Choroid plexus epithelial cell (primary cell): Measurements from ENCODE around the gene ATL1.
A peak's percentile ranks its signal among the peaks of the same experiment; 100 is the strongest.

ENCODE experiments used
- DNase-seq: peaks from one replicate; pipeline ENCODE4 v3.0.0-alpha.2; 2010; ENCODE audit warnings: low read depth
- H3K4me3 ChIP-seq: 2 replicates; pipeline ENCODE4 v1.5.1; 2011; ENCODE audit warnings: low read depth, mild to moderate bottlenecking, control low read depth, low read length, moderate library complexity
- CTCF ChIP-seq: conservative IDR thresholded peaks from 2 replicates; pipeline ENCODE4 v1.5.1; 2011; ENCODE audit warnings: low read depth, mild to moderate bottlenecking, control low read depth, inconsistent platforms, low read length, moderate library complexity

Gene ATL1

GRCh38 chr14:50577982-50578381 lies 18.0 kb downstream of the ATL1 start:
- DNase-seq = no peak
- no peak overlapping the region for H3K4me3 ChIP-seq
- no peak for TF ChIP-seq CTCF

- no peak for TF ChIP-seq CTCF
- no peak overlapping the region for H3K4me3 ChIP-seq
- DNase-seq = no peak
Measured at GRCh38 chr14:50578433-50578832, 18.5 kb downstream of the ATL1 start.

DNA sequence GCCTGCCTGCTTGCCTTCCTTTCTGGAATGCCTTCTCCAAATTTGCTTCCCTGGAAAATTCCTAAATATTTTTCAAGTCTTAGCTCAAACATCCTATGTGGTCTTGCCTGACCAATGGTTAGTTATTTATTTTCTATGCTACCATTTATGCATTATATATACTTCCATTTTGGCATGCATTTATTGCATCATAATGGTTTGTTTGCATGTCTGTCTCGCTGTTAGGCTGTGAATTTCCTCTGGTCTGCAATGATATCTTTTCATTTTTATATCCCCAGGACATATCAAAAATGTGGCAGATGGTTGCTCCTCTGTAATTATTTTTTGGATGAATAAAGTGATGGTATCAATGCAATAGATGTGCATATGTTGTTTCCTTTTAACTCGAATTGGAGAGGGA lies 30.5 kb downstream of the ATL1 start:
- TF ChIP-seq CTCF = no peak
- no peak for DNase-seq
- no peak overlapping the region for H3K4me3 ChIP-seq

DNA sequence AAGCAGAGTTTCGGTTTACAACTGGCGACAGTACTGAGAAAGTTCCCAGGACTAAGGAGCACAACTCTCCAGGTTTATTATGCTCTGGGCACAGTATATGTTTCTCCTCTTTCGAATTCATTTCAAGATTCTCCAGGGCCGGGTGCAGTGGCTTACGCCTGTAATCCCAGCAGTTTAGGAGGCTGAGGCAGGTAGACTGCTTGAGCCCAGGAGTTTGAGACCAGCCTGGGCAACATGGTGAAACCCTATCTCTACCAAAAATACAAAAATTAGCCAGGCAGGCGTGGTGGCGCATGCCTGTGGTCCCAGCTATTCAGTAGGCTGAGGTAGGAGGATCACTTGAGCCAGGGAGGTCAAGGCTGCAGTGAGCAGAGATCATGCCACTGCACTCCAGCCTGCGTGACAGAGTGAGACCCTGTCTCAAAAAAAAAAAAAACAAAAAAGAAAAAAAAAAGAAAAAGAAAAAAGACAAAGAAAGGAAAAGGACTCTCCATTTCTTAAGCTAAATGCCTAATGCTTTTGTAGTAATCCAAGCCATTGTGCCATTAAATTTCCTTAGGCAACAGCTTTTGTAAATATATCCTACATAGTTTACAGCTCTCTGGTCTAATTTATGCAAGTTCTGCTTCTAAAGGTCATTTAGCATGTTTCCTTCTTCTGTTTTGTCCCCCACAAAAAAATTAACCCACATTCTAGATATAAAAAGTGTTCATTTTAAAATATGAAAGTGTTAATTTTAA lies 34.8 kb downstream of the ATL1 start:
- H3K4me3 ChIP-seq = no peak overlapping the region
- TF ChIP-seq CTCF = no peak
- no peak for DNase-seq

GRCh38 chr14:50598765-50599164 lies 38.8 kb downstream of the ATL1 start:
- DNase-seq = no peak
- TF ChIP-seq CTCF = no peak
- H3K4me3 ChIP-seq = no peak overlapping the region

DNA sequence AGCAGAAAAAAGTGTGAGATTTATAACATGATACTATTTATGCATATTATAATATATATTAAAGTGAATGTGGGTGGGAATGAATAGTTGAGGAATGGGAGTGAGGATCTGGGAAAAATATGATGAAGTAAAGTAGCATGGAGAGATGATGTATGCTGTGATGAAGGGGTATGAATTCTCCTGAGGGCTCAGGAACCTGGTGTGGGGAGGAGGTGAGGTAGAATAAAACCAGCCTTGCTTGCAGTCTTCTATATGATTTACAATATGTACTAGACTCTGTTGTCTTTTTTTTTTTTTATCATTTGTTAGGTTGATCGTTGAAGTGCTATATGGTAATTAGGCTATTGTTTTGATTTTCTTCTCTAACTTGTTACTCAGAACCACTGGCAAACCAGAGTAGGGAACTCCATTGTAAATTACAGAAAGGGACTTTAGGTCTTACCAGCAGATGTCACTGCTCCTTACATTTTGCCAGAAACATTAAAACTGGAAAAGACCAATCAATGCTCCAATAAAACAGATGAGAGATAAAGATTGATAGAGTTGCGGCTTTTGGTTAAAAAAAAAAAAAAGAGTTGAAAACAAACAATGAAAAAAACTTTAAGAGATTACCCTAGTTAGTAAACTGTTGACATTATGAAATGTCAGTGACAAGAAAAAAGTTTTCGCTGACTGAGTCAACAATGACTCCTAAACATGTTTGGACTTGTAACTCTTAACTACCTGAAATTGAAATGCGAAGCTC lies 39.9 kb downstream of the ATL1 start:
- peak; percentile 77 for DNase-seq
- peak; percentile 70 for TF ChIP-seq CTCF

More for the DNA sequence above, 39.9 kb downstream of the ATL1 start:
- no peak overlapping the region for H3K4me3 ChIP-seq
